GM21786 (cell line): ENCODE results near the gene AHNAK2.
A peak's percentile ranks its signal among the peaks of the same experiment; 100 is the strongest.

ENCODE experiments used
- ATAC-seq: cut with Tn5 transposase; IDR thresholded peaks from one replicate; pipeline ENCODE4 v1.9.1; 2021; ENCODE audit not compliant: unreplicated experiment

AHNAK2 gene

DNA sequence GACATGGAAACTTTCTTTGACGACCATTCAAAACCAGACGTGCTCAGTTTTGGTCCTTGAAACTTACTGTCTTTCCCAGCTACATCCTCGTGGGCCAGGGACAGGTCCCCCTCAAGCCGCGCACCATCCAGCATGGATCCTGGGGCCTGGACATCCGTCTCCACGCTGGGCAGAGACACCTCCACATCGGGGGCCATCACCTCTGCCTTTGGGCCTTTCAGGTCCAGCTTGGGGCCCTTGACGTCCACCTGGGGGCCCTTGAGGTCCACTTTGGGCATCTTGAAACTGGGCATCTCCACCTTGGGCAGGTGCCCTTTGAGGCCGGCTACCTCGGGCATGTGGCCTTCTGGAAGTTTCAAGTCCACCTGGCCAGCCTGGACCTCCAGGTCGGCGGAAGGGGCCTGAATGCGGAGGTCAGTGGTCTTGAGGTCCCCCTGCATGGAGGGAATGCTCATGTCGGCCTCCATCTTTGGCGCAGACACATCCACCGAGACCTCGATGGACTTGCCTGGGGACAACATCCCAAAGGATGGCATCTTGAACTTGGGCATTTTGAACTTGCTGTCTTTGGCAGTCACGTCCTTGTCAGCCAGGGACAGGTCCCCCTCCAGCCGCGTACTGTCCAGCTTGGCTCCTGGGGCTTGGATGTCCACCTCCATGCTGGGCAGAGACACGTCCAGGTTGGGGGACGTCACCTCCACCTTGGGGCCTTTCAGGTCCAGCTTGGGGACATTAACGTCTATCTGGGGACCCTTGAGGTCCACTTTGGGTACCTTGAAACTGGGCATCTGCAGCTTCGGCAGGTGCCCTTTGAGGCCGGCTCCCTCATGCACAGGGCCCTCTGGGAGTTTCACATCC is 36.4 kb downstream of the AHNAK2 start:
- no peak for ATAC-seq

DNA sequence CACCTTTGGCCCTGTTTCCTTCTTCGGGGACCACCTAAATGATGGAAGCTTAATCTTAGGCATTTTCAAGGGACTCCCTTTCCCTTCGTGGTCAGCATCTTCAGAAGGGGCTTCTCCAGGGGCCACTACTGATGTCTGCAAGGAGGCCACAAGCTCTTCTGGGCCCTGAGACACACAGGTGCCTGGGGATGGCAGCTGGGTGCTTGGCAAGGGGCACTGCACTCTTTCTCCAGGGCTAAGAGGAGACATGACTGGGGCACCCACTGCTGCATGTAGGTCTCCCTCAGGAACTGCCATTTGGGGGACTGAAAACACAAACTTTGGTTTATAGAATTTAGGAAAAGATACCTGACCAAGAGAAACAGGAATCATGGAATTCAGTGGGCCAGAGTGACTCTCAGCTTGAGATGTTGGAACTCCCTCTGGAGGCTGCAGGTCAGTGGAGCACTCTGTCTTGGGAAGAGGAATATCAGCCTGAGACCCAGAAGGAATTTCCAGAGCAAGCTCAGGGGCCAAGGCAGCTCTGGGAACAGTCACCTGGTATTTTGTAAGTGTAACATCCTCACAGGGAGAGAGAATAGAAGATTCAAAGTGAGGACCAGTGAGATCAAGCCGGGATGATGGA is 37.5 kb downstream of the AHNAK2 start:
- ATAC-seq, result no peak

DNA sequence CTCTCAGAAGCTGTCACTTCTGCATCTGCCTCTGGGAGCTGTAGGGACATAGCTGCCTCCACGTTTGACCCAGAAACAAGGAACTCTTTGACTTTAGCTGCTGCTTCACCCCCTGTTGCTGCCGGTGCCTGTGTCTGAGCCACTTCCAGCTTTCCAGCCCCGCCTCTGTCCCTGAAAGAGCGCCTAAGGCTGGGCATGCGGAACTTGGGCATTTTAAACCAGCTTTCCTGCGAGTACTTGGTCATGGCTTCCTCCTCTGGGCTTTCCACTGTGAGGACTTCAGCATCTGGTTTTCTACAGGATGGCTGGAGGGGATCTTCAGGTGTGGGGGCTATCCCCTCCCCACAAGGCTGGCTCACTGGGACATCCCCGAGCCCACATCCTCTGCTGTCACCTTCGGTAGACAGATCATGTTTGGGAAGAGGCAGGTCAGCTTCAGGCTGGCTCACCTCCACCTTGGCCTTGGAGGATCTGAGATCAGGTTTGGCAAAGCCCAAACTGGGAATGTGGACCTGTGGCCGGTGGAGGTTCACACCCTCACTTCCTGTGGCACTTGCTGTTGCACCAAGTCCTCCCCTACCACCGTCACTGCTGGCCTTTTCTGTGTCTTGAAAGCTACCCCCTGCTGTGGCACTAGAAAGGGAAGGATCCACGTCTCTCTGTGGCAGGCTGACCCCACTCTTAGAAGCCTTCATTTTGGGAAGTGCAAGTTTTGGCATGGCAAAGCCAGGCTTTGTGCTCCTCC is 38.3 kb downstream of the AHNAK2 start:
- ATAC-seq, result no peak

- ATAC-seq, result no peak
Observed at GRCh38 chr14:104938960-104939359, 39.2 kb downstream of the AHNAK2 start.

DNA sequence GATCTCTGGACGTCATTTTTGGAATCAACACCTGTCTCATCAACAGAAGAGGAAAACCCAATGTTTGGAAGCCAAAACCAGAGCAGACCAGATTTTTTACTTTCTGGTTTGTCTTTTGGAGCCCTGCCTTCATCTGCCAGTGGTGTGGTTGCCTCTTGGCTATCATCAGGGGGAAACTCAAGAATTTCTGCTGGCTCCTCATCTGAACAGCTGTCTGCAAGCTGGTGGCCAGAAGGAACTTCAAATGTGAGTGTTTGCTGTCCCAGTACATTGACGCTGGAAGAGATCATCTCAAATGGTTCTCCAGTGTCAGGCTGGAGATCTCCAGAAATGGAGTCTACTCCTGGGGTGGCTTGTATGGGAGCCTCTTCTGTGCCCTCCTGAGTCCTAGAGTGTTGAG is 39.7 kb downstream of the AHNAK2 start:
- no peak for ATAC-seq

DNA sequence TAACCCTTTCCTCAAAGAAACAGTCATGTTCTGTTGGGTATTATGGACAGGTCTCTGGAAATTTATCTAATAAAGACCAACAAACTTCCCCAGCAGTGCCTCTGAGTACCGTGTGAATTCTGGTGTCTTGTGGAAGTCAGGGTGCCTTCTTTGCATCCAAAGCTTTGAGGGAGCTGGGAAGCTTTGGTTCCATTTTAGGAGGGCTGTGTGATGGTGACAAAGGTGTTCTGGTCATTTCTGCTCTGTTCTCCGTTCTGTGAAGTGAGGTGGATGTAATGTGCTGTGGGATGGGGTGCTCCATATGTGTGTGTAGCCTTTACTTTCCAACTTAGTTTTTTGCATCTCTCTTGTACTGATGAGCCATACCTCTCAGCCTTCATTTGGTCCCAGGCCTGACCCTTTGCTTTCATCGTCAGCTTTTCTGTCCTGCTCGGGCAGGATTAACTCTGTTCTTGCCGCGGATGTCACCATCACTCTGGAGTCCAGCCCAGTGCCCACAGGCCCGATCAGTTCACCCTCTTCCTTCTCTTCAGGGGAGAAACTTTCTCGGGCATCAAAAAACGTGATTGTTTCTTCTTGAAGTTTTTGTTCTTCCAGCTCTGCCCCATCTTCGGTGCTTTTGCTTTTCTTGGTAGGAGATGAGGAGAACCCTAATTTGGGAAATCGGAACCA is 40.3 kb downstream of the AHNAK2 start:
- no peak for ATAC-seq

- ATAC-seq, result no peak
Observed at GRCh38 chr14:104937161-104937560, 41.0 kb downstream of the AHNAK2 start.

- no peak for ATAC-seq
Observed at GRCh38 chr14:104936361-104937155, 41.6 kb downstream of the AHNAK2 start.

DNA sequence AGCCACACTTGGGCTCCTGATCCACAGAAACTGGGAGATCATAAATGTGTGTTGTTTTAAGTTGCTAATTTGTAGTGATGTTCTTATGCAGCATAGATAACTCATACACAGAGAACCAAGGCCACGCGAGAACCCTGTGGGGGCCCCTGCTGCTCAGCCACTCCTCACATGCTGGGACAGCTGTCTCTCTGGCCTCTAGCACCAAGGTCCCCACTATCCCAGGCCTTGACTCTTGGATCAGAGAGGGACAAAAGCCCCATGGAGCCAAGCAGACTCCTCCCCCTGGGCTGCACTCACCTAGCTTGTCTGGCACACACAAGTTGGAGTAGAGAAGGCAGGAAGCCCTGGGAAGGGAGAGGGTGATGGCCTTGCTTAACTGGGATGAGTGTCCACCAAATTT is 42.2 kb downstream of the AHNAK2 start:
- ATAC-seq, result no peak

DNA sequence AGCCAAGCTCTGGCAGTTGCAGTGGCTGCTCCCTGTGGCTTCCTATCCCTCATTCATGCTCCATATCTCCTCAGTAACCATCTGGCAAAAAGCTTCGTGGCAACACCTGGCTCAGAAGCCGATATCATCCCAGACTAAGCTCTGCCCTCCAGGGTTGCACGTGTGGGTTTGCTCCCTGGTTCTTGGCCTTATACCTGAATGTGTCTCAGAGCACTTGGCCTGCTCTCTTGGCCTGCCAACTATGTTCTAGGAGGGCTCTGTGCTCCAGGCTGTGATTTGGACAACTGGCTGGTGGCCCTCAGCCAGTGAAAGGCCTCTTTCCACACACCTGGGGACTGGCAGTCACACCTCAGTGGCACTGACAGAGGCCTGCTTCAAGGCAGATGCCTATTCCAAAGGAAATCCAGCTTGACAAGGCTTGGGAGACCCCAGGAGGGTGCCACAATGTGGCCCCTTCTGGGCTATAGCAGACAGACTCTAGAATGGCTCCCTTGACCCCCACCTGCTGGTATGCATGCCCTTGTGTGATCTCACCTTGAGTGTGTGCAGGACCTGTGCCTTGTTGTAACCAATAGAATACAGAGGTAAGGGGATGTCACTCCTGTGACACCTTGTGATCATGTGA is 43.0 kb downstream of the AHNAK2 start:
- ATAC-seq, result no peak

DNA sequence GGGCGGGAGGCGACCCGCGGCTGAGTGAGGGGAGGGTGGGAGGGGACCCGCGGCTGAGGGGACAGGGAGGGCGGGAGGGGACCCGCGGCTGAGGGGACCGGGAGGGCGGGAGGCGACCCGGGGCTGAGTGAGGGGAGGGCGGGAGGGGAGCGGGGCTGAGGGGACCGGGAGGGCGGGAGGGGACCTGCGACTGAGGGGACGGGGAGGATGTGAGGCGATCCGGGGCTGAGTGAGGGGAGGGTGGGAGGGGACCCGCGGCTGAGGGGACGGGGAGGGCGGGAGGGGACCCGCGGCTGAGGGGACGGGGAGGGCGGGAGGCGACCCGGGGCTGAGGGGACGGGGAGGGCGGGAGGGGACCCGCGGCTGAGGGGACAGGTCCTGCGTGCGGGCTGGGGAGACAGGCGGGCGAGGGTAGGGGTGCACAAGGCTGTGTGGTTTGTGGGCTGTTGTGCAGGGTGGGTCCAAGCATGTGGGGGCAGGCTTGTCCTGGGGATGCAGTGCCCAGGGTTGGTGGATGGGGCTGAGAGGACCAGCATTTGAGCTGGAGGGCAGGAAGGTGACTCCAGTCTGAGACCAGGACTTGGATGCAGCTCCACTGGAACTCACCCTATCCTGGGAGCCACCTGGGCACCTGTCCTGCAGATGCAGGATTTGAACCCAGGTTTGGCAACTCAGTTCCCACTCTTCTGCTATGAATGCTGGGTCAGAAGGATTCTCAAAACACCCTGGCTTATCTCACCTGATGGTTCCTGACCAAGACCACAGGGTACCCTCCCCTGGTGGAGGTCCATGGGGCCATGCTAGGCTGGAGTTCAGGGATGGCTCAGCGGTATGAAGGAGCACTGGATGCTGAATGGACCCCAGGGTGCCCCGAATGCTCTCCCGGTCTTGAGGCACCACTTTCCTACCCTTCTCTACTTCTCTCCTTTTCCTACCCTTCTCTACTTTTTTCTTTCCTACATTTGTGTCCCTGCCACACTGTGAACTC is 44.1 kb downstream of the AHNAK2 start:
- ATAC-seq, result no peak

DNA sequence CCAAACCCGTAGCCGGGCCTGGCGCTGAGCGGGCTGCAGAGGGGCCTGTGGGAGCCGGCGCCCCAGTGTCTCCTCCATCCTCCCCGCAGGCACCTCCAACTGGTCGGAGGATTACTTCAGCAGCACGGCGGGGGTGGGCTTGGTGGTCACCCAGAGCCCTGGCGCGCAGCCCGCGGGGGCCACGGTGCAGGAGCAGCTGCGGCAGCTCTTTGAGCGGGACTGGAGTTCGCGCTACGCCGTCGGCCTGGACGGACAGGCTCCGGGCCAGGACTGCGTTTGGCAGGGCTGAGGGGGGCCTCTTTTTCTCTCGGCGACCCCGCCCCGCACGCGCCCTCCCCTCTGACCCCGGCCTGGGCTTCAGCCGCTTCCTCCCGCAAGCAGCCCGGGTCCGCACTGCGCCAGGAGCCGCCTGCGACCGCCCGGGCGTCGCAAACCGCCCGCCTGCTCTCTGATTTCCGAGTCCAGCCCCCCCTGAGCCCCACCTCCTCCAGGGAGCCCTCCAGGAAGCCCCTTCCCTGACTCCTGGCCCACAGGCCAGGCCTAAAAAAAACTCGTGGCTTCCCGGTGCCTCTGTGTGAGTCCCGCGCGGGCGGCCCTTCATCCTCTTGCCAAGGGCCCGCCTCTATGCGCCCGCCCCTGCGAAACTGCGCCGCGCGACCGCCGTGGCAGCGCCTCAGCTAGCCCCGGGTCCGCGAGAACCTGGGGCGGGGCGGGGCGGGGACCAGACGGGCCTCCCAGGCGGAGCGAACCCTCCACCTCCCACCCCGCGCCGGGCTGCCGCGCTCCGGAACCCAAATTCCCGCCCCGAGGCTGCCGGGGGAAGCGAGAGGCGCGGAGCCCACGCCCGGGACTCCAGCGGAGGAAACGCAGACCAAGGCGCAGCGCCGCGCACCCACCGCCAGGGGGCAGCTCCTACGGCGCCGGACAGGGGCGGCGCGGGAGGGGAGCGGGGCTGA is 45.2 kb downstream of the AHNAK2 start:
- ATAC-seq, result peak; percentile 56

DNA sequence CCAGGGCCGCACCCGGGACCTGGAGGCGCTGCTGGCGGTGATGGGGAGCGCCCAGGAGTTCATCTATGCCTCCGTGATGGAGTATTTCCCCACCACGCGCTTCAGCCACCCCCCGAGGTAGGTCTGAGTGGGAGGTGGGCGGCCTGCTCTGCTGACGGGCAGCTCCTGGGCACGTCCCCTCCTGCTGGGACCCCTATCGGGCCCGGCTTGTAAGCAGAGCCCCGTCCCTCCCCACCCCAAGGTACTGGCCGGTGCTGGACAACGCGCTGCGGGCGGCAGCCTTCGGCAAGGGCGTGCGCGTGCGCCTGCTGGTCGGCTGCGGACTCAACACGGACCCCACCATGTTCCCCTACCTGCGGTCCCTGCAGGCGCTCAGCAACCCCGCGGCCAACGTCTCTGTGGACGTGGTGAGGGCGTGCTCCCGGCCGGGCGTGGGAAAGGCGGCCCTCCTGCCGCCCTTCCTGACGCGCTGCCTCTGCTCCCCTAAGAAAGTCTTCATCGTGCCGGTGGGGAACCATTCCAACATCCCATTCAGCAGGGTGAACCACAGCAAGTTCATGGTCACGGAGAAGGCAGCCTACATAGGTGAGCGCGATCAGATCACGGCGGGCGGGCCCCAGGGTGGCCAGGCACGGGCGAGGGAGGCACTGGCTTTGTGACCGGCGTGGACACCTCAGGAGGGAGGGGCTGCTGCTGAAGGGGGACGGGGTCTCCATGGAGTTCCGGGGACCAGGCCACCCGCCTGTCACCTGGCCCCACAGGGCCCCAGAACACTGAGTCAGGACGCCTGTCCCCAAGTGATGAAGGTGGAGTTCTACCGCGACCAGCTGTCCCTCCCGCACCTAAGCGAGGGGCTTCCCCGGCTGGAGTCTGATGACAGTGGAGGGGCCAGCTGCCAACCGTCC is 46.2 kb downstream of the AHNAK2 start:
- ATAC-seq, result no peak

- ATAC-seq, result no peak
Observed at GRCh38 chr14:104931304-104931770, 46.8 kb downstream of the AHNAK2 start.

- ATAC-seq, result no peak
Observed at GRCh38 chr14:104930526-104931303, 47.5 kb downstream of the AHNAK2 start.
